ENCODE results near the gene TMEM126B. TPM values are rescaled to one million over a fixed set of nuclear protein-coding genes. Genes with fewer than 3 reads are reported as not detected.
"Not testable (repeated sequence)": the region's sequence is repeated elsewhere in the genome, so short reads cannot be mapped to it uniquely, and the experiment has no call there.

Gene TMEM126B
- total RNA-seq, 1 donor from 2014 or later, result 29.5 TPM

DNA sequence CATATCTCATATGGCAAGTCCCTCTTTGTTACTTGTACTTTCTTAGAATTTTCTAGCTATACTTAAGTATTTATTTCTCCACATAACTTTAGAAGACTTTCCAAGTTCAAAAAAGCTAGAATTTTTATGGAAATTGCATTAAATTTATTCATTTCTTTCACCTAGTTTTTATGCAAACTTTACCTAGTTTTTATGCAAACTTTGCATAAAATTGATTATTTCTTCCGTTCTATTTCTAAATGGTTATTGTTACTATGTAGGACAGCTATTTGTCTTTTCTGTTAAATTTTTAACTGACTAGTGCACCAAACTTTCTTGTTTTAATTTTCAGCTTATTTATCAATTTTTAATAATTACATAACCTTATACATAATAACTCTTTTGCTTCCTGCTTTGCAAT is 39.8 kb downstream of the TMEM126B start:
- Mint-ChIP-seq H3K27me3 (ENCODE audit: low read depth) (no peaks in the 10 kb centered on the region), H3K4me3 (no peak overlapping the region), H3K27ac (no peak overlapping the region), H3K36me3 (no peaks in the 10 kb centered on the region), H3K9me3 (peaks cover 6% of the 10 kb centered on the region), H3K4me1 (peaks cover 7% of the 10 kb centered on the region)
- DNase-seq (ENCODE audit: low spot score in 2 of 2, unreplicated experiment in 2 of 2), result no peak
- TF ChIP-seq, protein P1, sequence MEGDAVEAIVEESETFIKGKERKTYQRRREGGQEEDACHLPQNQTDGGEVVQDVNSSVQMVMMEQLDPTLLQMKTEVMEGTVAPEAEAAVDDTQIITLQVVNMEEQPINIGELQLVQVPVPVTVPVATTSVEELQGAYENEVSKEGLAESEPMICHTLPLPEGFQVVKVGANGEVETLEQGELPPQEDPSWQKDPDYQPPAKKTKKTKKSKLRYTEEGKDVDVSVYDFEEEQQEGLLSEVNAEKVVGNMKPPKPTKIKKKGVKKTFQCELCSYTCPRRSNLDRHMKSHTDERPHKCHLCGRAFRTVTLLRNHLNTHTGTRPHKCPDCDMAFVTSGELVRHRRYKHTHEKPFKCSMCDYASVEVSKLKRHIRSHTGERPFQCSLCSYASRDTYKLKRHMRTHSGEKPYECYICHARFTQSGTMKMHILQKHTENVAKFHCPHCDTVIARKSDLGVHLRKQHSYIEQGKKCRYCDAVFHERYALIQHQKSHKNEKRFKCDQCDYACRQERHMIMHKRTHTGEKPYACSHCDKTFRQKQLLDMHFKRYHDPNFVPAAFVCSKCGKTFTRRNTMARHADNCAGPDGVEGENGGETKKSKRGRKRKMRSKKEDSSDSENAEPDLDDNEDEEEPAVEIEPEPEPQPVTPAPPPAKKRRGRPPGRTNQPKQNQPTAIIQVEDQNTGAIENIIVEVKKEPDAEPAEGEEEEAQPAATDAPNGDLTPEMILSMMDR (IDR thresholded peaks at IDR 0.05; ENCODE audit: unreplicated experiment), result no peak

DNA sequence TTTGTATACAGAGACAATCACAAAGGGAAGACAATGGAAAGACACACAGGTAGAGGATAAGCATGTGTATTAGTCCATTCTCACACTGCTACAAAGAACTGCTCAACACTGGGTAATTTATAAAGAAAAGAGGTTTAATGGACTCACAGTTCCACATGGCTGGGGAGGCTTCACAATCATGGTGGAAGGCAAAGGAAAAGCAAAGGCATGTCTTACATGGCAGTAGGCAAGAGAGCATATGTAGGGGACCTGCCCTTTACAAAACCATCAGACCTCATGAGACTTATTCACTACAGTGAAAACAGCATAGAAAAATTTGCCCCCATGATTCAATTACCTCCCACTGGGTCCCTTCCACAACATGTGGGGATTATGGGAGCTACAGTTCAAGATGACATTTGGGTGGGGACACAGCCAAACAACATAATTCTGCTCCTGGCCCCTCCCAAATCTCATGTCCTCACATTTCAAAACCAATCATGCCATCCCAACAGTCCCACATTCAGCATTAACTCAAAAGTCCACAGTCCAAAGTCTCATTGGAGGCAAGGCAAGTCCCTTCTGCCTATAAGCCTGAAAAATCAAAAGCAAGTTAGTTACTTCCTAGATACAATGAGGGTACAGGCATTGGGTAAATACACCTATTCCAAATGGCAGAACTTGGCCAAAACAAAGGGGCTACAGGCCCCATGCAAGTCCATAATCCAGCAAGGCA is 42.7 kb downstream of the TMEM126B start:
- not testable (repeated sequence) for H3K4me3 Mint-ChIP-seq; H3K27me3 Mint-ChIP-seq (ENCODE audit: low read depth); DNase-seq (ENCODE audit: low spot score in 2 of 2, unreplicated experiment in 2 of 2); H3K4me1 Mint-ChIP-seq; H3K27ac Mint-ChIP-seq; H3K36me3 Mint-ChIP-seq
- peaks cover 16% of the 10 kb centered on the region for H3K9me3 Mint-ChIP-seq

DNA sequence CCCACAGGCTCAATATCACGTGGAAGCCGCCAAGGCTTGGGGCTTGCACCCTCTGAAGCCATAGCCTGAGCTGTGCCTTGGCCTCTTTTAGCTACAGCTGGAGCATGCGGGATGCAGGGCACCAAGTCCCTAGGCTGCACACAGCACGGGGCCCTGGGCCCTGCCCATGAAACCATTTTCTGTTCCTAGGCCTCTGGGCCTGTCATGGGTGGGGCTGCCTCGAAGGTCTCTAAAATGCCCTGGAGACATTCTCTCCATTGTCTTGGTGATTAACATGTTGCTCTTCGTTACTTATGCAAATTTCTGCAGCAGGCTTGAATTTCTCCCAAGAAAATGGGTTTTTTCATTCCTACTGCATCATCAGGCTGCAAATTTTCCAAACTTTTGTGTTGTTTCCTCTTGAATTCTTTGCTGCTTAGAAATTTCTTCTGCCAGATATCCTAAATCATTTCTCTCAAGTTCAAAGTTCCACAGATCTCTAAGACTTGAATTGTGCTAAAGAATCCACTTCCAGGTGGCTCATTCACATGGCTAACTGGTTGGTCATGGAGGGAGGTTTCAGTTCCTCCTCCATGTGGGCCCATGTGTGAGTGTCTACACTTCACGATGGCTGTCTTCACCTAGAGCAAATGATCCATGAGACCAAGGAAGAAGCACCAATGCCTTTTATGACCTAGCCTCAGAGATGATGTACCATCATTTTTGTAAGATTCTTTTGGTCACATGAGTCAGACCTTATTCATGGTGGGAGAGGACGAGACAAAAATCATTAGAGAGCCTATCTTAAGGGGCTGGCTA is 43.9 kb downstream of the TMEM126B start:
- DNase-seq (ENCODE audit: low spot score in 2 of 2, unreplicated experiment in 2 of 2), result no peak
- H3K27me3 Mint-ChIP-seq (ENCODE audit: low read depth), result no peaks in the 10 kb centered on the region
- H3K9me3 Mint-ChIP-seq, result peaks cover 16% of the 10 kb centered on the region
- no peaks in the 10 kb centered on the region for H3K4me1 Mint-ChIP-seq
- no peak overlapping the region for H3K27ac Mint-ChIP-seq
- TF ChIP-seq, protein P1 (IDR thresholded peaks at IDR 0.05; ENCODE audit: unreplicated experiment), result no peak
- H3K36me3 Mint-ChIP-seq, result no peaks in the 10 kb centered on the region
- no peak overlapping the region for H3K4me3 Mint-ChIP-seq

DNA sequence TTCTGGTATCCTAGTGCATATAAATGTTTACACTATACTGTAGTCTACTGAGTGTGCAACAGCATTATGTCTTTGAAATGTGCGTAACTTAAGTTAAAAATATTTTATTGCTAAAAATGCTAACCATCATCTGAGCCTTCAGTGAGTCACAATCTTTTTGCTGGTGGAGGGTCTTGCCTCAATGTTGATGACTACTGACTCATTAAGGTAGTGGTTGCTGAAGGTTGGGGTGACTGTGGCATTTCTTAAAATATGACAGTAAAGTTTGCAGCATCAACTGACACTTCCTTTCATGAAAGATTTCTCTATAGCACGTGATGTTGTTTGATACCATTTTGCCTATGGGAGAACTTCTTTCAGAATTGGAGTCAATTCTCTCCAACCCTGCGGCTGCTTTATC is 45.0 kb downstream of the TMEM126B start:
- H3K27me3 Mint-ChIP-seq (ENCODE audit: low read depth), result no peaks in the 10 kb centered on the region

DNA sequence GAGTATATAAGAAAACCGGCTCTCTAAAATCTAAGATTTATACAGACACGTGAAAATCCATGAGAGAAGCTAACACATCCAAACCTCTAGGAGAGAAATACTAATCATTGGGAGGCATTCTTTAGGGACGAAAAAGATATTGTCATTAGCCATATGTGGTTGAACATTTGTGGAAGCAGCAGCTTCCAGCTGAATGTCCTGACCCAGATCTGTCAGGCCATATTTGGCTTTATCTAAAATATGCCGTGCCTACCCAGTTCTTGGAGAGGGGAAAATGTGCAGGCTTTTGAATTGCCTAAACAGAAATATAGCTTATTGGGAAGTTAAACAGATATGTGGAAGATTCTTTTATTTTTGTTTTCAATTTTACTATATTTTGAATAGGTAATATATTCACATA is 51.2 kb downstream of the TMEM126B start:
- DNase-seq (ENCODE audit: low spot score in 2 of 2, unreplicated experiment in 2 of 2), result no peak
- Mint-ChIP-seq H3K4me1 (no peaks in the 10 kb centered on the region), H3K27ac (no peak overlapping the region), H3K4me3 (no peak overlapping the region), H3K9me3 (peaks cover 3% of the 10 kb centered on the region), H3K27me3 (ENCODE audit: low read depth) (no peaks in the 10 kb centered on the region), H3K36me3 (no peaks in the 10 kb centered on the region)
- TF ChIP-seq, protein P1 (IDR thresholded peaks at IDR 0.05; ENCODE audit: unreplicated experiment), result no peak

More for the DNA sequence above, 45.0 kb downstream of the TMEM126B start:
- Mint-ChIP-seq H3K27ac (no peak overlapping the region), H3K4me1 (no peaks in the 10 kb centered on the region), H3K4me3 (no peak overlapping the region), H3K36me3 (no peaks in the 10 kb centered on the region), H3K9me3 (peaks cover 16% of the 10 kb centered on the region)
- no peak for DNase-seq (ENCODE audit: low spot score in 2 of 2, unreplicated experiment in 2 of 2)
- TF ChIP-seq, protein P1 (IDR thresholded peaks at IDR 0.05; ENCODE audit: unreplicated experiment), result no peak

DNA sequence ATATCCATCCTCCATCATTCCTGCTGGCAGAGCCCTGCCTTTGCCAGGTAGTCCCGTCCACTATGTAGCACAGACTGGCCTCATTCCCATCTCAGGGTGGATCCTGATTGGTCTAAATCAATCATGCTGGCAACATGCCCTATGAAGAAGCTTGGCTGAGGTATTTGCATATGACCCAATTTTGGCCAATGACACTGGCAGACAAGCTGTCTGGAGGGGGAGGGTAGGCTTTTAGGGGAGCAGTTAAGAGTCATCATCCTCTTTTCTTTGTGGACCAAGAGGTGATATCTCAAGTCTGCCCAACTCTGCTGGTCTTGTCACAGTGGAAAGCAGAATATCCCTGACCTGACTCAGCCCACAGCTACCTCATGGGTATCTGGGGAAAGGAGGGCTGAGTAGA is 52.5 kb downstream of the TMEM126B start:
- H3K4me1 Mint-ChIP-seq, result peaks cover 12% of the 10 kb centered on the region
- H3K36me3 Mint-ChIP-seq, result no peaks in the 10 kb centered on the region
- TF ChIP-seq, protein P1 (IDR thresholded peaks at IDR 0.05; ENCODE audit: unreplicated experiment), result no peak
- no peaks in the 10 kb centered on the region for H3K27me3 Mint-ChIP-seq (ENCODE audit: low read depth)
- no peak for DNase-seq (ENCODE audit: low spot score in 2 of 2, unreplicated experiment in 2 of 2)
- H3K4me3 Mint-ChIP-seq, result no peak overlapping the region
- H3K27ac Mint-ChIP-seq, result no peak overlapping the region
- no peaks in the 10 kb centered on the region for H3K9me3 Mint-ChIP-seq
